T-cell (primary cell): Measurements from ENCODE around the gene LRRC36. TPM values are rescaled to one million over a fixed set of nuclear protein-coding genes. Genes with fewer than 3 reads are reported as not detected.

Experiments
- ATAC-seq, 4 experiments: fragments of 200-7000 bp in 3 of 4; fragments of 150-1000 bp in 1 of 4; cut with Tn5 transposase; replicated peaks in 1 of 4; 1 replicate in 3 of 4; 2 replicates in 1 of 4; pipeline ENCODE4 v1.10.0; 2021; ENCODE audit warnings: moderate library complexity in 3 of 4, mild to moderate bottlenecking in 2 of 4, moderate number of reproducible peaks in 1 of 4
- CTCF ChIA-PET, 2 donors: fragments of 300-600 bp; sonication (Branson Sonifier 250); formaldehyde crosslinking; loops; one replicate each; lab custom pipeline; 2022; ENCODE audit warnings: antibody characterized with exemption in 2 of 2; lab: Charles Lee
- POLR2A ChIA-PET, 2 donors: fragments of 300-600 bp; sonication (Branson Sonifier 250); formaldehyde crosslinking; loops; one replicate each; lab custom pipeline; 2022; ENCODE audit warnings: antibody characterized with exemption in 2 of 2; lab: Charles Lee
- DNase-seq, 35 experiments: peaks; one replicate each; pipeline versions ENCODE4 v3.0.0 to v3.0.0-alpha.2; 2013 to 2023
- H3K27ac ChIP-seq: one replicate; pipeline ENCODE4 v1.5.1; 2013; ENCODE audit warnings: low read length
- H3K27me3 ChIP-seq, 2 experiments: replicated peaks in 1 of 2; 1 replicate in 1 of 2; 2 replicates in 1 of 2; pipeline versions ENCODE4 v1.6.1 to v1.7.0; 2013; ENCODE audit warnings: low read length in 1 of 2, mixed read lengths in 1 of 2; ENCODE audit not compliant: control insufficient read depth in 2 of 2, insufficient read depth in 2 of 2; ENCODE audit errors: extremely low read depth in 1 of 2
- H3K36me3 ChIP-seq, 2 donors: 1 replicate in 1 of 2; 2 replicates in 1 of 2; pipeline versions ENCODE4 v1.6.1 to v1.7.0; 2013; ENCODE audit warnings: low read length in 1 of 2; ENCODE audit not compliant: control insufficient read depth in 2 of 2, insufficient read depth in 1 of 2; ENCODE audit errors: extremely low read depth in 1 of 2
- H3K4me1 ChIP-seq, 2 experiments: 1 replicate in 1 of 2; 2 replicates in 1 of 2; pipeline versions ENCODE4 v1.6.1 to v1.7.0; 2013; ENCODE audit warnings: low read length in 2 of 2, mixed read lengths in 1 of 2; ENCODE audit not compliant: insufficient read depth in 2 of 2, control insufficient read depth in 1 of 2; ENCODE audit errors: extremely low read depth in 1 of 2
- H3K4me3 ChIP-seq, 2 donors: 1 replicate in 1 of 2; 2 replicates in 1 of 2; pipeline versions ENCODE4 v1.5.1 to v1.7.0; 2013; ENCODE audit warnings: mild to moderate bottlenecking in 2 of 2, low read length in 1 of 2, moderate library complexity in 1 of 2; ENCODE audit not compliant: control insufficient read depth in 1 of 2; ENCODE audit errors: extremely low read depth in 1 of 2
- H3K9me3 ChIP-seq: 2 replicates; pipeline ENCODE4 v1.7.0; 2013
- H3K27ac Mint-ChIP-seq, 2 donors: one replicate each; pipeline ENCODE4 v1.8.0; 2020 to 2021; ENCODE audit warnings: mild to moderate bottlenecking in 2 of 2, mixed read lengths in 2 of 2
- H3K27me3 Mint-ChIP-seq, 2 donors: one replicate each; pipeline ENCODE4 v1.8.0; 2021 to 2022; ENCODE audit warnings: mixed read lengths in 2 of 2
- H3K36me3 Mint-ChIP-seq: one replicate; pipeline ENCODE4 v1.8.0; 2021; ENCODE audit warnings: mixed read lengths
- H3K4me1 Mint-ChIP-seq, 3 donors: one replicate each; pipeline ENCODE4 v1.8.0; 2020 to 2022; ENCODE audit warnings: mixed read lengths in 3 of 3, mild to moderate bottlenecking in 1 of 3
- H3K4me3 Mint-ChIP-seq, 3 donors: one replicate each; pipeline ENCODE4 v1.8.0; 2020 to 2022; ENCODE audit warnings: mild to moderate bottlenecking in 3 of 3, mixed read lengths in 3 of 3, moderate library complexity in 3 of 3
- H3K9me3 Mint-ChIP-seq, 3 donors: one replicate each; pipeline ENCODE4 v1.8.0; 2020 to 2022; ENCODE audit warnings: mixed read lengths in 3 of 3
- WGBS: methylation state at CpG from one replicate; pipeline ENCODE4 v1.1.5; 2013; ENCODE audit warnings: missing lambda C conversion rate; ENCODE audit not compliant: insufficient coverage; 5-methylcytosine and 5-hydroxymethylcytosine counted together
- total RNA-seq, 35 experiments: library from RNA in 6 of 35; stranded (reverse) in 6 of 35; fragments of 120-200 nt in 1 of 35; gene quantifications; one replicate each; pipeline versions ENCODE4 v1.2.1 to v1.2.4 and lab custom pipeline; 2013 to 2026

LRRC36 gene
- total RNA-seq, 5 donors from 2014 or later (not counting 1 experiment from before 2014, with no cell fraction given): not detected

DNA sequence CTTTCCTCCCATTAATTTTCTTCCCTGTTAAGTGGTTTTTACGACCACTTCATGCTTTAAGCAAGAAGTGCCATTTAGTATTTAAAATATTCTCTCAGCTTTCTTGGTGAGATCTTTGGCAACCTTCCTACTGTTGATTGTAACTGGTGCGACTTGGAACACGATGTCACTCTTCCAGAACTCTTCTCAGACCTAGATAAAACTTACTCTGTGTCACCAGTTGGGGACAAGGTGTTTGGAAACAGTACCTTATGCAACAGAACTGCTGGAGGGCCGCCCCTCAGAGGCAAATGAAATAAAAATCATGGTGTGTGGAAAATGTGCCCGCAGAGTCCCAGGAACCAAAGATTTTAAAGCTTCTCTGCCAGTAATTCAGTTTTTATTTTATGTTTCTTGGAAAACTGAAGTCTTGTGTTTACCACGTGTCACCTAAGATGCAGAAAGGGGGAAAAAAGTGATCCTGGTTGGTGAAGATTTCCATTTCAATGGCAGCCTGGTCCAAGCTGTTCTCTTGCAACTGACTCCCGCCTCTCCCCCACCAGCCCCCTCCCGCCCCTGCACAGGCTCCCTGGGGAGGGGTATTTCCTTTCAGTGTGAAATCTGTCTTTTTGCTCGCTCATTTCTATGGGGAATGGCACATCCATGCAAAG, 97.1 kb downstream of the LRRC36 start:
- CTCF ChIA-PET: interaction anchor here in 1 of 2 donors (0.7 kb wide), 2 partner anchors 114 to 400 kb away, joined by 3 read pairs; no protein-coding TSS in a partner anchor
- POLR2A ChIA-PET: no interaction called here
- Mint-ChIP-seq H3K9me3 (no peaks in the 10 kb centered on the region), H3K4me3 (no peak overlapping the region), H3K27me3 (peaks cover 35 to 36% of the 10 kb centered on the region in 2 donors), H3K4me1 (no peaks in the 10 kb centered on the region), H3K36me3 (peaks cover 3% of the 10 kb centered on the region), H3K27ac (no peak overlapping the region)
- ATAC-seq: no peak
- no peak for DNase-seq
- WGBS: 63% methylated on average over 3 of the region's 9 CpGs
- H3K36me3 ChIP-seq: no peaks in the 10 kb centered on the region
- no peak overlapping the region for H3K27ac ChIP-seq
- peaks cover 0 to 7% of the 10 kb centered on the region in 2 experiments for H3K4me1 ChIP-seq
- H3K27me3 ChIP-seq: peaks cover 14 to 59% of the 10 kb centered on the region in 2 experiments
- H3K9me3 ChIP-seq: no peaks in the 10 kb centered on the region
- no peak overlapping the region for H3K4me3 ChIP-seq

DNA sequence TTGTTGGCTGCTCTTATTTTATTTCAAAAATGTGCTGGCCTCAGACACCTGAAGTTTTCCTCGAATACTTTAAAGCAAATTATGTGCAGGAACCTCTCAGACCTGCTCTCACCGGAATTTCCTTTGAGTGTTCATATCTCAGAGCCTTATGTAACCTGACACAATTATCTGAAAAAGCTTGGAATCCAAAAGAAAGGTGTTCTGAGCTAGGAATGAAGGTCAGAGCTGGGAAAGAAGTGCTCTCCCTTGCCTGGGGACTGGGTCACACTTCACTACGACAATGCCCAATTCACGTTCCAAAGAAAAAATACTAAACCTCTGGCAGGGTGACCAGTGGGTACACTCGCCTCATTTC, 97.6 kb downstream of the LRRC36 start:
- H3K4me1 ChIP-seq: peaks cover 0 to 7% of the 10 kb centered on the region in 2 experiments
- WGBS: 69% methylated on average over 4 of the region's 5 CpGs
- H3K9me3 ChIP-seq: no peaks in the 10 kb centered on the region
- DNase-seq (no peak), ATAC-seq (no peak)
- POLR2A ChIA-PET: no interaction called here
- no peak overlapping the region for H3K4me3 ChIP-seq
- peaks cover 15 to 61% of the 10 kb centered on the region in 2 experiments for H3K27me3 ChIP-seq
- no peak overlapping the region for H3K27ac ChIP-seq
- H3K27me3 Mint-ChIP-seq: peaks cover 39 to 40% of the 10 kb centered on the region in 2 donors
- H3K4me3 Mint-ChIP-seq: no peak overlapping the region
- CTCF ChIA-PET: interaction anchor here in 1 of 2 donors (0.6 kb wide), 1 partner anchor 356 kb away, joined by 4 read pairs; no protein-coding TSS in a partner anchor
- H3K36me3 ChIP-seq: no peaks in the 10 kb centered on the region
- no peaks in the 10 kb centered on the region for H3K9me3 Mint-ChIP-seq
- no peaks in the 10 kb centered on the region for H3K4me1 Mint-ChIP-seq
- peaks cover 3% of the 10 kb centered on the region for H3K36me3 Mint-ChIP-seq
- no peak overlapping the region for H3K27ac Mint-ChIP-seq

GRCh38 chr16:67425061-67425460, 98.4 kb downstream of the LRRC36 start:
- no peak overlapping the region for H3K4me3 Mint-ChIP-seq
- Histone ChIP-seq H3K9me3 (no peaks in the 10 kb centered on the region), H3K4me1 (peaks cover 0 to 9% of the 10 kb centered on the region in 2 experiments), H3K27me3 (peaks cover 20 to 64% of the 10 kb centered on the region in 2 experiments), H3K36me3 (no peaks in the 10 kb centered on the region), H3K27ac (no peak overlapping the region), H3K4me3 (no peak overlapping the region)
- WGBS: no CpG with 5 or more reads among the region's 6 CpGs
- no peaks in the 10 kb centered on the region for H3K9me3 Mint-ChIP-seq
- DNase-seq: no peak
- peaks cover 3% of the 10 kb centered on the region for H3K36me3 Mint-ChIP-seq
- no peak for ATAC-seq
- CTCF ChIA-PET: interaction anchor here in 1 of 2 donors (0.6 kb wide), 2 partner anchors 276 to 355 kb away, joined by 3 to 4 read pairs; no protein-coding TSS in a partner anchor
- POLR2A ChIA-PET: no interaction called here
- peaks cover 0 to 3% (median 0%) of the 10 kb centered on the region in 3 donors for H3K4me1 Mint-ChIP-seq
- peaks cover 39 to 40% of the 10 kb centered on the region in 2 donors for H3K27me3 Mint-ChIP-seq
- H3K27ac Mint-ChIP-seq: no peak overlapping the region

GRCh38 chr16:67425580-67425979, 99.0 kb downstream of the LRRC36 start:
- Histone ChIP-seq H3K27me3 (peaks cover 20 to 68% of the 10 kb centered on the region in 2 experiments), H3K27ac (no peak overlapping the region), H3K4me3 (no peak overlapping the region), H3K36me3 (no peaks in the 10 kb centered on the region), H3K4me1 (peaks cover 0 to 14% of the 10 kb centered on the region in 2 experiments), H3K9me3 (no peaks in the 10 kb centered on the region)
- H3K4me1 Mint-ChIP-seq: peaks cover 0 to 6% (median 3%) of the 10 kb centered on the region in 3 donors
- peaks cover 39 to 43% of the 10 kb centered on the region in 2 donors for H3K27me3 Mint-ChIP-seq
- H3K36me3 Mint-ChIP-seq: peaks cover 3% of the 10 kb centered on the region
- ChIA-PET POLR2A (no interaction called here), CTCF (interaction anchor here in 1 of 2 donors (1.1 kb wide), 1 partner anchor 23 kb away, joined by 3 read pairs; no protein-coding TSS in a partner anchor)
- 79% methylated on average over 4 of the region's 4 CpGs for WGBS
- ATAC-seq (no peak), DNase-seq (no peak)
- no peaks in the 10 kb centered on the region for H3K9me3 Mint-ChIP-seq
- H3K27ac Mint-ChIP-seq: no peak overlapping the region
- H3K4me3 Mint-ChIP-seq: no peak overlapping the region

- ATAC-seq (no peak), DNase-seq (no peak)
- ChIA-PET POLR2A (no interaction called here), CTCF (interaction anchor here in 1 of 2 donors (1.1 kb wide), 1 partner anchor 22 kb away, joined by 3 read pairs; no protein-coding TSS in a partner anchor)
- H3K27me3 Mint-ChIP-seq: peaks cover 39 to 43% of the 10 kb centered on the region in 2 donors
- peaks cover 0 to 6% (median 3%) of the 10 kb centered on the region in 3 donors for H3K4me1 Mint-ChIP-seq
- no peak overlapping the region for H3K4me3 ChIP-seq
- H3K9me3 ChIP-seq: no peaks in the 10 kb centered on the region
- H3K27ac Mint-ChIP-seq: no peak overlapping the region
- no peaks in the 10 kb centered on the region for H3K36me3 ChIP-seq
- H3K36me3 Mint-ChIP-seq: peaks cover 3% of the 10 kb centered on the region
- H3K4me1 ChIP-seq: peaks cover 0 to 15% of the 10 kb centered on the region in 2 experiments
- H3K27ac ChIP-seq: no peak overlapping the region
- peaks cover 20 to 64% of the 10 kb centered on the region in 2 experiments for H3K27me3 ChIP-seq
- no peaks in the 10 kb centered on the region for H3K9me3 Mint-ChIP-seq
- no peak overlapping the region for H3K4me3 Mint-ChIP-seq
- WGBS: 68% methylated on average over 3 of the region's 7 CpGs
Measured at GRCh38 chr16:67426022-67426421, 99.4 kb downstream of the LRRC36 start.

DNA sequence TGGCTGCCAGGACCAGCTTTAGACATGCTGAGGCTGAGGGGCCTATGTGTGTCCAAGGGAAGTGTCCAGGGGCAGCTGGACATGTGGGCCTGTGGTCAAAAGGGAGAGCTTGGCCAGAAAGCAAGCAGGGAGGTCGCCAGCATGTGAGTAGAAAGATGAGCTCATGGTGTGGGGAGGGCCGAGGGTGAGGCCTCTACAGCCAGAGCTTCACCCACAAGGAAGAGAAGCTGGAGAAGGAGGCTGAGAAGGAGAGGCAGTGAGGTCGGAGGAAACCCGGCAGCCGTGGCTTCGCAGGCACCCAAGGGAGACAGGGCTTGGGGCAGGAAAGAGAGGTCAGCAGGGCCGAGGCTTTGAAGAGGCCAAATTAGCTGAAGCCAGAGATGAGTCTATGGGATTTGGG, 100.3 kb downstream of the LRRC36 start:
- no peak overlapping the region for H3K27ac Mint-ChIP-seq
- Histone ChIP-seq H3K9me3 (no peaks in the 10 kb centered on the region), H3K27ac (no peak overlapping the region), H3K4me3 (no peak overlapping the region), H3K4me1 (peaks cover 0 to 21% of the 10 kb centered on the region in 2 experiments), H3K36me3 (no peaks in the 10 kb centered on the region), H3K27me3 (peaks cover 21 to 66% of the 10 kb centered on the region in 2 experiments)
- CTCF ChIA-PET: interaction anchor here (0.5 to 0.6 kb wide), 6 partner anchors 20 to 1477 kb away, joined by 3 to 4 read pairs (median 3); no protein-coding TSS in a partner anchor
- WGBS: 76% methylated on average over 7 of the region's 7 CpGs
- no peak overlapping the region for H3K4me3 Mint-ChIP-seq
- peaks cover 3% of the 10 kb centered on the region for H3K36me3 Mint-ChIP-seq
- H3K9me3 Mint-ChIP-seq: no peaks in the 10 kb centered on the region
- DNase-seq (no peak), ATAC-seq (no peak)
- H3K27me3 Mint-ChIP-seq: peaks cover 39 to 45% of the 10 kb centered on the region in 2 donors
- POLR2A ChIA-PET: no interaction called here
- peaks cover 0 to 11% (median 5%) of the 10 kb centered on the region in 3 donors for H3K4me1 Mint-ChIP-seq
